D721Med (cell line): ENCODE results near the gene CNTD1.
"Not testable (repeated sequence)": the region's sequence is repeated elsewhere in the genome, so short reads cannot be mapped to it uniquely, and the experiment has no call there.

Experiments
- DNase-seq: peaks from one replicate; pipeline ENCODE4 v3.0.0; 2011; ENCODE audit warnings: low spot score; ENCODE audit not compliant: insufficient read length
- FAIRE-seq: peaks from 2 replicates; lab custom pipeline; 2011; peaks lifted over from hg19 to GRCh38; lab: Jason Lieb, UNC
- TF ChIP-seq, protein P1 (sequence below): IDR thresholded peaks from 2 replicates; pipeline ENCODE4 v1.5.1; 2012; ENCODE audit warnings: mild to moderate bottlenecking, control low read depth; ENCODE audit not compliant: insufficient read depth; ENCODE audit errors: missing control alignments

Gene CNTD1

GRCh38 chr17:42849031-42849430 is 50.4 kb downstream of the CNTD1 start:
- DNase-seq (no peak), FAIRE-seq (no peak)
- TF ChIP-seq, protein P1, sequence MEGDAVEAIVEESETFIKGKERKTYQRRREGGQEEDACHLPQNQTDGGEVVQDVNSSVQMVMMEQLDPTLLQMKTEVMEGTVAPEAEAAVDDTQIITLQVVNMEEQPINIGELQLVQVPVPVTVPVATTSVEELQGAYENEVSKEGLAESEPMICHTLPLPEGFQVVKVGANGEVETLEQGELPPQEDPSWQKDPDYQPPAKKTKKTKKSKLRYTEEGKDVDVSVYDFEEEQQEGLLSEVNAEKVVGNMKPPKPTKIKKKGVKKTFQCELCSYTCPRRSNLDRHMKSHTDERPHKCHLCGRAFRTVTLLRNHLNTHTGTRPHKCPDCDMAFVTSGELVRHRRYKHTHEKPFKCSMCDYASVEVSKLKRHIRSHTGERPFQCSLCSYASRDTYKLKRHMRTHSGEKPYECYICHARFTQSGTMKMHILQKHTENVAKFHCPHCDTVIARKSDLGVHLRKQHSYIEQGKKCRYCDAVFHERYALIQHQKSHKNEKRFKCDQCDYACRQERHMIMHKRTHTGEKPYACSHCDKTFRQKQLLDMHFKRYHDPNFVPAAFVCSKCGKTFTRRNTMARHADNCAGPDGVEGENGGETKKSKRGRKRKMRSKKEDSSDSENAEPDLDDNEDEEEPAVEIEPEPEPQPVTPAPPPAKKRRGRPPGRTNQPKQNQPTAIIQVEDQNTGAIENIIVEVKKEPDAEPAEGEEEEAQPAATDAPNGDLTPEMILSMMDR: no peak

DNA sequence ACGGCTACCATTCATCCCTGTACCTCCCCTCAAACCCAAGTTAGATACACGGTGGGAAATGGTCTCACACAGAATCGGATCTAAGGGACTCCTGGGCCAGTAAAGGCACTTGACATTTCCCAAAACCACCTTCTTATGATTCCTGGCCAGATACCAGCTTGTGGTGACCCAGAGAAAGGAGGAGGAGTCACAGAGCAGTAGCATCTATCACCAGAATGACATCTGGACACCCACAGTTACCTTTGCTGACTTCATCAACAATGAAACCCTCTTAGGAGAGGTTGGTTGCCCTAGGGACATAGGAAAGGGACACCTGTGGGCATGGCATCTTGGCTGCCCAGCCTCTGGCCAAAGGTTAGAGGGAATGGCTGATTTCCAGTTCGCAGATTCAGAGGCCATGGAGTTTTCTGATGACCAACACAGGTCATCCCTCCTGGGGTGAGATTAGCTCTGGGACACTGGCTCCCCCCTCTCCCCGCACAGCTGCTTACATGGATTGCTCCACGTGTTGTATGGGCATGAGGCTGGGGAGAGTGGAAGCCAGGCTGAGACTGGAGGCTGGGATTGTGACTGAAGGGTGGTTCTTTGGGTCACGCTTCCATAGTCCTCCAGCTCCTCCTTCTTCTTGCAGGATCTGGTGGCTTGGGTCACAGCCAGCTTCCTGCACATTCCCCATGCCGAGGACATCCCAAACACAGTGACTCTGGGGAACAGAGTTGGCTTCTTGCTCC is 51.0 kb downstream of the CNTD1 start:
- FAIRE-seq (no peak), DNase-seq (no peak)
- TF ChIP-seq, protein P1: no peak

GRCh38 chr17:42850954-42851353 is 52.3 kb downstream of the CNTD1 start, which contains the start of gene AOC3:
Gene AOC3 (plus strand): TSS chr17:42851199. CDS start chr17:42851344, 145 bp downstream.
- no peak for FAIRE-seq
- TF ChIP-seq, protein P1: no peak
- DNase-seq: no peak

DNA sequence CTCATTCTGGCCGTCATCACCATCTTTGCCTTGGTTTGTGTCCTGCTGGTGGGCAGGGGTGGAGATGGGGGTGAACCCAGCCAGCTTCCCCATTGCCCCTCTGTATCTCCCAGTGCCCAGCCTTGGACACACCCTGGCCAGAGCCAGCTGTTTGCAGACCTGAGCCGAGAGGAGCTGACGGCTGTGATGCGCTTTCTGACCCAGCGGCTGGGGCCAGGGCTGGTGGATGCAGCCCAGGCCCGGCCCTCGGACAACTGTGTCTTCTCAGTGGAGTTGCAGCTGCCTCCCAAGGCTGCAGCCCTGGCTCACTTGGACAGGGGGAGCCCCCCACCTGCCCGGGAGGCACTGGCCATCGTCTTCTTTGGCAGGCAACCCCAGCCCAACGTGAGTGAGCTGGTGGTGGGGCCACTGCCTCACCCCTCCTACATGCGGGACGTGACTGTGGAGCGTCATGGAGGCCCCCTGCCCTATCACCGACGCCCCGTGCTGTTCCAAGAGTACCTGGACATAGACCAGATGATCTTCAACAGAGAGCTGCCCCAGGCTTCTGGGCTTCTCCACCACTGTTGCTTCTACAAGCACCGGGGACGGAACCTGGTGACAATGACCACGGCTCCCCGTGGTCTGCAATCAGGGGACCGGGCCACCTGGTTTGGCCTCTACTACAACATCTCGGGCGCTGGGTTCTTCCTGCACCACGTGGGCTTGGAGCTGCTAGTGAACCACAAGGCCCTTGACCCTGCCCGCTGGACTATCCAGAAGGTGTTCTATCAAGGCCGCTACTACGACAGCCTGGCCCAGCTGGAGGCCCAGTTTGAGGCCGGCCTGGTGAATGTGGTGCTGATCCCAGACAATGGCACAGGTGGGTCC is 52.9 kb downstream of the CNTD1 start:
- not testable (repeated sequence) for FAIRE-seq, DNase-seq

- TF ChIP-seq, protein P1: no peak
- FAIRE-seq: no peak
- no peak for DNase-seq
These were observed 53.7 kb downstream of the CNTD1 start for GRCh38 chr17:42852351-42852750.

DNA sequence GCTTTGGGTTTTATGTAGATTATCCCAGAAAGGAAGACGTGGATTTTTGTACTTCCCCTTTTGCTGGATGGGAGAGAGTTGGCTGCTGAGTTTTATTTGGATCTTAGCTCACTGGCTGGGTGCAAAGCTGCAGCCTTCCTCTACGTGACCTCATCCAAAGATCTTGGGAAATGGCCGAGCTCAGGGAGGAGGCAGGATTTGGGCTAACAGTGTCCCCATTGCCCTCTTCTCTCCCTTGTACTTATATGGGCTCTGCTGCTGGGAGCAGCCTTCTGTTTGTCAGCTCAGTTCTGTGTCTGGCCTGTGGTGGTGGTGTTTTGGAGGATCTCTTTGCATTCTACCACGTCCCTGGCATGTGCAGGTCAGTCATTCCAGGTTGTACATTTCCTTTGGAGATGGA is 54.3 kb downstream of the CNTD1 start:
- FAIRE-seq: no peak
- DNase-seq: no peak
- TF ChIP-seq, protein P1: no peak

DNA sequence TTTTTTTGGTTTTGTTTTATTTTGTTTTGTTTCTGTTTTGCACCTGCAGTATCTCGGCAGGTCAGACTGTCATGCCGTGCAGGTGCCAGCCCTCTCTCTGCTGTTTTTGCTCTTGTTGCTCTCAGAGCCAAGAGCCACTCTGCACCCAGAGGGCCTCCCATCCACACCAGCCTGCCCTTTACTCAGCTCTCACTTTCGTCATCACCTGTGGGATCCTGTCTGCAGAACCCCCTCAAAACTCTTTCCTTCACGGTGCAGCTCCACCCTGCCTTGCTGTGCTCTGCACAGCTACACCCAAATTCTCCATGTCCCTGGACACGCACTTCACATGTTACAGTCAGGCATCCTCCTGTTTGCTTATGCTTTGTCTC is 54.9 kb downstream of the CNTD1 start:
- FAIRE-seq: no peak
- TF ChIP-seq, protein P1: no peak
- no peak for DNase-seq
